NCI-H2196 treated with DMSO at 0.1 percent for 48 hours (cell line): Measurements from ENCODE around the gene CFAP119.
"Not testable (repeated sequence)": the region's sequence is repeated elsewhere in the genome, so short reads cannot be mapped to it uniquely, and the experiment has no call there.

Experiments
- DNase-seq: peaks from one replicate; lab custom pipeline; 2025; ENCODE audit not compliant: unreplicated experiment; lab: John Stamatoyannopoulos, UW

The CFAP119 gene

DNA sequence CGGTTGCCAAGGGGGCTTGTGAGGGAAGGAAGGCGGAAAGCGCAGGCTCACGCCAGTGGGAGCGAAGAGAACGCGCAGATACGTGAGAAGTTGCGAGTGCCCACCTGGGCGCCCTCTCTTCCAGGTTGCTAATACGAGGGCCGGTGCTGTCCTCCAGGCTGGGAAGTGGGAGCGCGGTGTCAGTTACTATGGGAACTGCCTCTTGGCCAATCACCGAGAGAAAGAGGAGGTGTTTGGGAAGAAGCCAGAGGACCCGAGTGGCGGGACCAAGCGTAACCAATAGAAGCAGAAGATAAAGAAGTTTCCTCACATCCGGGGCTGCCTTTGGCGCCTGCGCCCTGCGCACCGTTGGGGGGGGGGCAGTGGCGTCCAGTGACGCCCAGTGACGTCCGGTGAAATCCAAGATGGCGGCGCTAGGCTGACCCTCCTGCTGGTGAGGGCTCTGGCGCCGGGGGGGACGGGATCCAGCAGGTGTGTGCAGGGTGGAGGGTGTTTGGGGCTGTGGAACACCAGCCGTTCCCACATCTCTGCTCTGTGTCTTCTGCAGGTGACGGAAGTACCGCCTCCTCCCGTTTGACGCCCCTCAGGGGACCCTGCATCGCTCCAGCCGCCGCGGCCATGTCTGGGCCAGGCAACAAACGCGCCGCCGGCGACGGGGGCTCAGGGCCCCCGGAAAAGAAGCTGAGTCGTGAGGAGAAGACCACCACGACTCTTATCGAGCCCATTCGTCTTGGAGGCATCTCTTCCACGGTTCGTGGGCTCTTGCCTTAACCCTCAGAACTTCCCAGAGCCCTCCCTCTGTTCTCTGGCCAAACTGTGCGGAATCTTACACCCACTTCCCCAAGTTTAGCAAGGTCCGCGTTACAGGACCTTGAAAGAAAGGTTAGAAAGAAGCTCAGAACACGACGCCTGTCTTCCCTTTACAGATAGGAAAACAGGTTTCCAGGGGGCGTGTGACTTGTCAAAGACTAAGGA is at the start of gene CFAP119, which contains the start of gene RNF40:
Gene CFAP119 (minus strand): TSS at position 135 of the 975 bp plus-strand sequence. CDS start 314 bp downstream, outside the sequence.
Gene RNF40 (plus strand): TSS at position 395 of the 975 bp plus-strand sequence. CDS start 224 bp downstream, at position 619.
- DNase-seq = peak; percentile 94

DNA sequence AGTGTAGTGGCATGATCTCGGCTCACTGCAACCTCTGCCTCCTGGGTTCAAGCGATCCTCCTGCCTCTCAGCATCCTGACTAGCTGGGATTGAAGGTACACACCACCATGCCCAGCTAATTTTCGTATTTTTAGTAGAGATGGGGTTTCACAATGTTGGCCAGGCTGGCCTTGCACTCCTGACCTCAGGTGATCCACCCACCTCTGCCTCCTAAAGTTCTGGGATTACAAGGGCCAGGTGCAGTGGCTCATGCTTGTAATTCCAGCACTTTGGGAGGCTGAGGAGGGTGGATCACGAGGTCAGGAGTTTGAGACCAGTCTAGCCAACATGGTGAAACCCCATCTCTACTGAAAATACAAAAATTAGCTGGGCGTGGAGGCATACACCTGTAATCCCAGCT is 47.8 kb upstream of the CFAP119 start:
- not testable (repeated sequence) for DNase-seq

DNA sequence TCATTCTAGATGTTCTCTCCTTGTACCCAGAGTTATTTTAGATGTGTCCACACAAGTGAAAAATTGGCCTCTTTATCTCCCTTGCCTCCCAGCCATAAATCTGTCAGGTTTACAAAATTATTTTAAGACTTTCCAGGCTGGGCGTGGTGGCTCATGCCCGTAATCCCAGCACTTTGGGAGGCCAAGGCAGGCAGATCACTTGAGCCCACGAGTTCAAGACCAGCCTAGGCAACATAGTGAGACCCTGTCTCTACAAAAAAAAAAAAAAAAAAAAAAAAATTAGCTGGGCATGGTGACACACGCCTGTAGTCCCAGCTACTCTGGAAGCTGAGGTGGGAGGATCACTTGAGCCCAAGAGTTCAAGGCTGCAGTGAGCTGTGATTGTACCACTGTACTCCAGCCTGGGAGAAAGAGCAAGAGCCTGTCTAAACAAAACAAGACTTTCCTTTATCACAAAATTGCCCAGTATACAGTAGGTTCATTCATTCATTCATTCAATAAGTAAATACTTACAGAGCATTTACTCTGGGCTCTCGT is 47.1 kb upstream of the CFAP119 start:
- not testable (repeated sequence) for DNase-seq

DNA sequence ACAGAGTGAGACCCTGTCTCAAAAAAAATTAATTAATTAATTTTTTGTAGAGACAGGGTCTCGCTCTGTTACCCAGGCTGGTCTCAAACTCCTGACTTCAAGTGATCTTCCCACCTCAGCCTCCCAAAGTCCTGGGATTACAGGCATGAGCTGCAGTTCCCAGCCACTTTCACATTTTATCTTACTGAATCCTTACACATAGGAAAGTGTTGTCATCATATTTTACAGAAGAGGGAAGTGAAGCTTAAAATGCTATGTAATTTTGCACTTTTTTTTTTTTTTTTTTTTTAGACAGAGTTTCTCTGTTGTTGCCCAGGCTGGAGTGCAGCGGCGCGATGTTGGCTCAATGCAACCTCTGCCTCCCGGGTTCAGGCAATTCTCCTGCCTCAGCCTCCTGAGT is 46.3 kb upstream of the CFAP119 start:
- no peak for DNase-seq

DNA sequence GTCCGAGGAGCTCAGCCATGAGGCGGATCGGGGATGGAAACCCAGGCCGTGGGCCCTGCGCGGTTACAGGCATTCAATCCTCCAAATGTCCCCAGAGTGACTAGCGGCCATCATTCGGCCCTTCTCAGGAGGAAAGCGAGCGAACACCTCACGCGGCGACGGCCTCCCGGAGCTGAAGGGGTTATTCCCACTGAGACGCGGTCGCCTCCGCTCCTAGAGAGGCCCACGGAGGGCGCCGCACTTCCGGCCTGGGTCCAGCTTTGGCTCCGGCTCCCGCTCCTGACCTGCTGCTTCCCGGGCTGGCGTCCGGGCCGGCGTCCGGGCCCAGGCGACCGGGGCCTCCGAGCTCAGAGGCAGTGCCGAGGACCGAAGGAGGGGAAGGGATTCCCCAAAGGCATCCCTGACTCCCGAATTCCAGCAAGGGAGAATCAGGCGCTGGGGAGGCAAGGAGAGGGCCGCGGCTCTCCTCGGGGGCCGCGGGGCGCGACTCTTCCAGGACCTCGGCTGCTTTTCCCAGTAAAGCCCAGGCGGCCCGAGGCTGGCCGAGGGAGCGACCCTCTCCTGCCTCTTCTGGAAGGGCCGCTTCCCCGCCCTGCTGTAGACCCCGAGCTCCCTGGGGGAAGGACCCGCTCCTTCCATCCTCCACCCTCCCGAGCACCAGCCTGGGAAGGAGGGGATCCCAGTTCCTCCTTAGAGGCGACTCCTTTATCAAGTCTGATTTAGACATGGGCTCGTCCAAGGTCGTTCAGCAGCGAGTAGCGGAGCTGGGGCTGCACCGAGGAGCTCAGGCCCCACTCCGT is 43.7 kb upstream of the CFAP119 start:
- DNase-seq = peak; percentile 73

DNA sequence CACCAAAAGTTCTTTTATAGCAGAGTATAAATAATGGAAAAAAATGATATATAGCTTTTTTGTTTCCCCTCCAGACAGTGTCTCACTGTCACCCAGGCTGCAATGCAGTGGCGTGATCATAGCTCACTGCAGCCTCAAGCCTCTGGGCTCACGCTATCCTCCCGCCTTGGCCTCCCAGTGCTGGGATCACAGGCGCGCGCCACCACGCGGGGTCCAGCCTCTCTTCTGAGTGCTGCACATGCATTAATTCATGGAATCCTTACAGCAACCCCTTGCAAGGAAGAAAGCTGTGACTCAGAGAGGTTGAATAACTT is 43.2 kb upstream of the CFAP119 start:
- DNase-seq = no peak

DNA sequence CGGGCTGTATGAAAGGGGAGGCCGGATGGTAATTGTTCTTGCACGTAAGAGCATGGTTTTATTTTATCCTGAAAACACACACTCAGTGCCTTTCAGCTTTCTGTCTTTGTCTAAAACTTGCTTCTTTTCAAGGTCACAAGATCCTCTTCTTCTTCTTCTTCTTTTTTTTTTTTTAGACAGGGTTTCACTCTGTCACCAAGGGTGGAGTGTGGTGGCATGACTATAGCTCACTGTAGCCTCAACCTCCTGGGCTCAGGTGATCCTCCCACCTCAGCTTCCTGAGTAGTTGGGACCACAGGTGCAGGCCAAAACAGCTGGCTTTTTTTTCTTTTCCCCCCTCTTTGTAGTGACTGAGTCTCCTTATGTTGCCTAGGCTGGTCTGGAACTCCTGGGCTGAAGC is 41.1 kb upstream of the CFAP119 start:
- no peak for DNase-seq

DNA sequence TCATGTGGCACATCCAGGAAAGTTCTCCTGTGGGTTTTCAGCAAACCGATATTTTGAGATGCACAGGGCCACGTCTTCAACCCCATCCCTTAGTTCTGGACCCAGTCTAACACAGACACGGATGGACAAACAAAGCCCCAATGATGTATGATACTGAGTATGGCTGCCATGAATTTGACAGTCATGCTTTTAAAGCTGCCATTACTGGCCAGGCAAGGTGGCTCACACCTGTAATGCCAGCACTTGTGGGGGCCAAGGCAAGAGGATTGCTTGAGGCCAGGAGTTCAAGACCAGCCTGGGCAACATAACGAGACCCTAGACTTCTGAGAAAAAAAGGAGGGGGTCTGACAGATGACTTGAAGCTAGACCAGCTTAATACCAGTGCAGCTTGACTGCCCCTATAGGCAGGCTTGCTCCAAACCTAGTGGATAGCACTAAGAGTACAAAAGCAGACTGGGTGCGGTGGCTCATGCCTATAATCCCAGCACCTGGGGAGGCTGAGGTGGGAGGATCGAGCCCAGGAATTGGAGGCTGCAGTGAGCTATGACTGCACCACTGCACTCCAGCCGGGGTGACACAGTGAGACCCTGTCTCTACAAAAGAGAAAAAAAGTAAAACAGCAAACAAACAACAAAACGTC is 35.9 kb upstream of the CFAP119 start:
- DNase-seq = no peak

DNA sequence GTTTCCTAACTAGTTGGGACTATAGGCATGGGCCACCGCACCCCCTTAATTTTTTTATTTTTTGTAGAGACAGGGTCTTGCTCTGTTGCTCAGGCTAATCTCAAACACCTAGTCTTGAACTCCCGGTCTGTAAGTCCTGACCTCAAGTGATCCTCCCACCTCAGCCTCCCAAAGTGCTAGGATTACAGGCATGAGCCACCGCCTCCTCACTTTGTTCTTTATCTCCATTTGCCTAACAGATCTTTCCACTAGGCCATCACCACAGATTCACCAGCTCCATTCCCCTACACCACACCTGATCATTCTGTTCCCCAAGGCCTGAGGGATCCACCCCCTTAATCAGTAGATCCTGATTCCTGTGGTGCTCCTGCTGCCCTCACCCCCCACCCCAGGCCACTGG is 32.8 kb upstream of the CFAP119 start:
- no peak for DNase-seq

DNA sequence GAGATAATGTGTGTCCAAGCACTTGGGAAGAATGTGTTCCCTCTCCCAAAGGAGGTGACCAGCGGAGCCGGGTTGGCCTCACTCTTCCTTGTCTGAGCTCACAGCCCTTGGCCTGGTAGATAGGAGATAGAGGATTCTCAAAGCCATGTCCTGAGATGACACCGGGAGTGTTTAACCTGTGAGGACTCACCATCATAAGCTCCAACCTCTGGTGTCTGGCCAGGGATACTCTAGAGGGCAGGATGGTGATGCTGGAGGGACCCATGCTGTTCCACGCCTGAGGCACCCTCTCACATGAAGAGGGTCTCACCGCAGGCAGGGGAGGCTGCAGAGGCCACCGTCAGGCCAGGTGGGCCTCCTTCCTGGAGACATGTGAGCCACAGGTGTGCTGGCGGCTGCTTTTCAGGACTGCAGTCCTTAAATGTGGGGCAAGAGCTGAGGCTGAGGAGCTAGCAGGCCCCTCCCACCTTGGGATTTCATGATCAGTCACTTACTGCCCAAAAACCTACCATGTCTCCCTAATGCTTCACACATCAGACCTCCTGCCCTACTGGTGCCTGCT is 31.7 kb upstream of the CFAP119 start:
- no peak for DNase-seq

DNA sequence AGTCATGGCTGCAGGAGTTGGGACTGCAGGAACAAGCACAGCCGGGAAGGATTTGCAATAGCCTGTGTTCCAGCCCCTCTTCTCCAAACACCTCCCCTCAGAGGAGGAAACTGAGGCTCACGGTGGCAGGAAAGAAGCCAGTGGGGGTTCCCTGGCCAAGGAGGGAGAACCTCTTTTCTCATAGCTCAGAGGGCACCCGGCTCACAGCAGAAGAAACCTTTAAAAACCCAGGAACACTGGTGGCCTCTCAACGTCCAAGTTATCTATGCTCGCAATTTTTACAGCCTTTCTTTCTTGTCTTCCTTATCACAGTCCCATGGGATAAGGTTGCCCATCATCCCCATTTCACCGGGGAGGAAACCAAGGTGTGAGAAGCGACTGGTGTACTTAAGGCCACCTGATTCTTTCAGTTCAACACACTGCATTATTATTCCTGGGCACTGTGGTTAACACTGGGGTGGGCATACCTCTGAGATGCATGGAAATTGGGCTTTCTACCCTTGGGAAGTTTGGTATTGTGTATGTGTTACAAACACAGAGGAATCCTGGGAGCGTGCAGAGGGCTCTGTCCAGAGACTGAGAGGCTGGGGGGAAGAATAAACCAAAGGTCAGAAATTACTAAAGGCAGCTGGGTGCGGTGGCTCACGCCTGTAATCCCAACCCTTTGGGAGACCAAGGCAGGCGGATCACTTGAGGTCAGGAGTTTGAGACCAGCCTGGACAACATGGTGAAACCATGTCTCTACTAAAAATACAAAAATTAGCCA is 25.9 kb upstream of the CFAP119 start:
- DNase-seq = no peak

DNA sequence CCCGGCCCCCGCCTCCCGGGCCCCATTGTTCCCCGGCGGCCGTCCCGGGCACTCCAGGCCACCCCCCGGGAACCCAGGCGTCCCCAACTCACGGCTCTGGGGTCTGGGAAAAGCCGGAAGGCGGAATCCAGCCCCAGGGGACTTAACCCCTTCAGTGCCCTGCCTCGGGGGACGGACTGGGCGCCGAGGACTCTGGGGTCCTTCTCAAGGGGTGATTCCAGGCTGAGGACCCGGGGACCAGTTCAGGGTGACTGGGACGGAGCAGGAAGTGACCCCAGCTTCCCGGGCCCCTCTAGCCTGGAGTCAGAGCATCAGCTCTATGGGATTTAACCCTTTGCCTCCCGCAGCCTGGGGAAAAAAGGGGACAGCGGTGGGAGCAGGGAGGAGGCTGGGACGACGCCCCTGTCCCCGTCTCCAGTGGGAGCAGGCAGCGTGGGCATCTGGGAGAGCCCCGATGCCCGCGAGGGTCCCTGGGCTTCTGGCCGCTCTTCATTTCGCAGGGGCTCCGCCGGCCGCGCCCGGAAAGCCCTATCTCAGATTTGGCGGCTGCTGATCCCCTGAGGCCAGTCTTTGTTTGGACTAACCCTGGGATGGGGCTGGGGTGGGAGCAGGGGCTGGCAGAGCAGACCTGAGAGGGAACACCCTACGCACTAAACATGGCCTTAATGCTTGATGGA is 25.2 kb upstream of the CFAP119 start, which contains the start of gene ZNF629:
Gene ZNF629 (minus strand): TSS at position 270 of the 677 bp plus-strand sequence. CDS start 2,723 bp downstream, outside the sequence.
- peak; percentile 20 for DNase-seq

DNA sequence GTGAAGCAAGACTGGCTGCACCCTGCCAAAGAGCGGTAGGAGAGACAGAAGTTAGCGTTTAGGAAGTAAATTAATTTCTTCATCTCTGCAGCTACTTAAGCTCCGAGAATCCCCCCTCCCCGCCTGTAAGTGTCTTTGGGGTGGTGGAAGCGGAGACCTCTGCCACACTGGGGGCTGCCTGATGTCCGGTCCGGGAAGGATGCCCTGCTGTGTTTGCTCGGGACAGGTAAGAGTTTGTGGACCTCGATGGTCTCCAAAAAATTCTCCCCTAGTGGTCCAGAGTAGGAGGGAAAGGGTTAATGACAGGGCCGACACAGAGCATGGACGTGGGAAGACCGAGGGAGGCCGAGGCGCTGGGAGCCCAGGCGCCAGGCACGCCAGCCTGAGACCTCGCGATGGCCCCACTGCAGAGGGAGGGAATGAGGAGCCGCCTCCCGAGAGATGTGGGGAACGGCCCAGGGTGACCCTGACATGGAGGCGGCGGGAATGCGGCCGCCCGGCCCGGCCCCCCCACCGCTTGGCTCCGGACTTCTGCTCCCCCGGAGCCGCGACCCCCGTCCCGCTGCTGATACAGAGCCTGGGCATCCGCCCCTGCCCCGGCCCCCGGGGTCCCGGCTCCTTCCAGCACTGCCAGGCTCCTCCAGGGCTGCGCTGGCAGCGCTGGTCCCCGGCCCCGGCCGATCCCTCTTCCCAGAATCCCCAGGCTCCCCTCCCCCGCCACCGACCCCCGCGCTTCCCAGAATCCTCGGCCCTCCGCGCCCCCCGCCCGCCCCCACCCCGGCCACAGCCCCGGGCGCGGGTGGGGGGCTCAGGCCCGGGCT is 24.5 kb upstream of the CFAP119 start:
- no peak for DNase-seq

DNA sequence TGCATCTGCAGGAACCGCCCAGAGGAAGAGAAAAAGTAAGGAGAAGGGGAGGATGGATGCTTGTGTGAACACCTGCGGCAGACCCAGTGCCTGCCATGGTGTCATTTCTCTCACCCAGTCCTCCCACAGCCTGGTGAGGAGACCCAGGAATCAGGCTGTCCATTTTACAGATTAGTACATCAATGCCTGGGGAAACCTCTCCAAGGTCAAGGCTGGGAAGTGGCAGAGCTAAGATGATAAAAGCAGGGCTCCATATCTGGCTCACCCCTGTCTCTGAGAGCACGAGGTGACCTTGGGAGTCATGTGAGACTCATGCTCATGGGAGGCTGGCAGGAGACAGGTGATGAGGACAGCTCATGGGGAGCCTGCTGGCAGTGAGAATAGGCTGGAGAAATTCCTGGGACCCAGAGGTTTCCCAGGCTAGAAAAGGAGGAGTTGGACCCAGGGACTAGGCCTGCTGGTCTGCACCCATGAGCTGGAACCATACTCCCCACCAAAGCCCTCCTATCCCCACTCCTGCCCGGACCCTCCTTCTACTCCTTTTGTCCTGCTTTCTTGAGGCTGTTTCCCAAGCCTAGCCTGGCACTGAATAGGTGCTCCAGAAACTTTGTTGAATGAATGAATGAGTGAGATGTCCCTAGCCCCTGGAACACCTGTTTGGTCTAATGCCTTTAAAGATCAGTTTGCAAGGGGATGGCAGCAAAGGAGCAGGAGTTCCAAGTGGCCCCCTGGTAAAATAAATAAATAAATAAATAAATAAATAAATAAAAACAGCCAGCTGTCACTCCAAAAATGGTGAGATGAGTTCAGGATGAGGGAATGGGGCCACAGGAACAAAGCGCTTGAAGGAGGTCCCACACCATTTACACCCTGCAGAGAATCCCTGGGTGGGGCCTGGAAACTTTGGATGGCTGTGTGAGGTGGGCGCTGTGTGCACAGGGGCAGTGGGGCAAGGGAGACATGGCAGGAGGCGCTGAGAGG is 23.6 kb upstream of the CFAP119 start:
- no peak for DNase-seq

DNA sequence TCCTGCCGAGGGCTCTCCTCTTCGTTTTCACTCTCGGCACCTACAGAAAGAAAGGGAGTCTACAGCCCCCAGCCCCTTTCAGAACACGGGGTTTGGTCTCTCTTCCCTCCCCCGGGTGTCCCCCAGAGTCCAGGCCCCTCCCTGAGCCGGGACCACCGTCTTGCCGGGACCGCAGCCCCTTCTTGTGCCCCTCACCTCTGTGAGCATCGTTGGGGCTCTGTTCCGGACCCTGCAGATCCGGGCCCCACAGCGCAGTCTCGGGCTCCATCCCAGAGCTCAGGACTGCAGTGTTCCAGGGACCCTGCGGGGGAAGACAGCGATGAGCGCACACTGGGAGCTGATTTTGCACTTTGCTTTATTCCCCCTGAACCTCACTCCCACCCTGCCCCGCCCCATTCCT is 22.4 kb upstream of the CFAP119 start:
- no peak for DNase-seq

DNA sequence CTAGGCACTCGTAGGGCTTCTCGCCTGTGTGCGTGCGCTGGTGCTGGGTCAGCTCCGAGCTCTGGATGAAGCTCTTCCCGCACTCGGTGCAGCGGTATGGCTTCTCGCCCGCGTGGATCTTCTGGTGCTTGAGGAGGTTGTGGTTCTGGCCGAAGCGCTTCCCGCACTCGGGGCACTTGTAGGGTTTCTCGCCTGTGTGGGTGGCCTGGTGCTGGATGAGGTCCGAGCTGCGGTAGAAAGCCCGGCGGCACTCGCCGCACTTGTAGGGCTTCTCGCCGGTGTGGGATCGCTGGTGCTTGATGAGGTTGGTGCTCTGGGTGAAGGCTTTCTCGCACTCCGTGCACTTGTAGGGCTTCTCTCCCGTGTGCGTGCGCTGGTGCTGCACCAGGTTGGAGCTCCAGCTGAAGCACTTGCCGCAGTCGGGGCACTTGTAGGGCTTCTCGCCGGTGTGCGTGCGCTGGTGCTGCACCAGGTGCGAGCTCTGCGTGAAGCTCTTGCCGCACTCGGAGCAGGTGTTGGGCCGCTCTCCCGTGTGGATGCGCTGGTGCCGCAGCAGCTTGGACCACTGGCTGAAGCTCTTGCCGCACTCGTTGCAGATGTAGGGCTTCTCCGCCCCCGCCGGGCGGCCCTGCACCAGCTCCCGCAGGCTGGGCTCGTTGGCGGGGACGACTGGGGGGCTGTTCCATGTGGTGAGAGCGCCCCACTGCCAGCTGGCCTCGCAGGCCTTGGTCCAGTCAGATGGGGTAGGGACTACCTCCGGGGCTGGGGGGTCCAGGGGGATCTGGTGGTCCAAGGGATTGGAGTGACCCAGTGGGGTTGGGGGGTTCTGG is 21.6 kb upstream of the CFAP119 start:
- no peak for DNase-seq
